Kidney epithelial cell (primary cell): ENCODE data around the gene NUP58. TPM values are rescaled to one million over a fixed set of nuclear protein-coding genes. Genes with fewer than 3 reads are reported as not detected.

ENCODE experiments used
- DNase-seq: peaks from one replicate; pipeline ENCODE4 v3.0.0-alpha.2; 2010; ENCODE audit warnings: low read depth
- H3K27me3 ChIP-seq: 2 replicates; pipeline ENCODE4 v1.6.0; 2011; ENCODE audit warnings: low read length; ENCODE audit not compliant: control insufficient read depth, insufficient read depth
- H3K36me3 ChIP-seq: 2 replicates; pipeline ENCODE4 v1.5.1; 2011; ENCODE audit warnings: low read length; ENCODE audit not compliant: control insufficient read depth, insufficient read depth
- H3K4me3 ChIP-seq: 2 replicates; pipeline ENCODE4 v1.5.1; 2011; ENCODE audit warnings: low read depth, mild to moderate bottlenecking, control low read depth, low read length
- CTCF ChIP-seq: IDR thresholded peaks from 2 replicates; pipeline ENCODE4 v1.5.1; 2011; ENCODE audit warnings: mild to moderate bottlenecking, moderate library complexity, low read length, control low read depth, inconsistent platforms; ENCODE audit not compliant: insufficient read depth, poor library complexity, severe bottlenecking
- total RNA-seq: library from RNA; depleted of rRNA; stranded (reverse); fragments of >200 nt; gene quantifications from 2 replicates; pipeline ENCODE4 v1.2.3, GENCODE V29; 2015

The NUP58 gene
- total RNA-seq, 1 donor from 2014 or later: 56.0 TPM

DNA sequence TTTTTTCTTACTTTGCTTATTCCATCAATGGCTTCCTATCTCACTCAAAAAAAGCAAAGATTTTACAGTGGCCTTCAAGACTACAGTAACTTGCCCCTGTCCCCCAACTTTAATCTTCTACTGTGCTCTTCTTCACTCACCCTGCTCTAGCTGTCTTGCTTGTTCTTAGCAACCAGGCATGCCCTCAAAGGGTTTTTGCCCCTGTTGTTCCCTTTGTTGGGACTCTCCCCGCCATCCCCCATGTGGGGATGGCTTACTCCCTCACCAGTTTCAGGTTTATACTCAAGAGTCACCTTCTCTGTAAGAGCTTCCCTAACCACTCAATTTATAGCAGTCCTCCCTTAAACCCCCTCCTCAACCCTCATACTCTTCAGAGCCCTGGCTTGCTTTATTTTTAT, 19.5 kb upstream of the NUP58 start:
- DNase-seq: no peak
- no peak overlapping the region for H3K4me3 ChIP-seq
- no peaks in the 10 kb centered on the region for H3K36me3 ChIP-seq
- H3K27me3 ChIP-seq: no peaks in the 10 kb centered on the region
- no peak for TF ChIP-seq CTCF

GRCh38 chr13:25286308-25286968, 15.0 kb upstream of the NUP58 start:
- no peaks in the 10 kb centered on the region for H3K27me3 ChIP-seq
- no peaks in the 10 kb centered on the region for H3K36me3 ChIP-seq
- peak overlapping the region; percentile 70 for H3K4me3 ChIP-seq
- DNase-seq: no peak
- no peak for TF ChIP-seq CTCF

DNA sequence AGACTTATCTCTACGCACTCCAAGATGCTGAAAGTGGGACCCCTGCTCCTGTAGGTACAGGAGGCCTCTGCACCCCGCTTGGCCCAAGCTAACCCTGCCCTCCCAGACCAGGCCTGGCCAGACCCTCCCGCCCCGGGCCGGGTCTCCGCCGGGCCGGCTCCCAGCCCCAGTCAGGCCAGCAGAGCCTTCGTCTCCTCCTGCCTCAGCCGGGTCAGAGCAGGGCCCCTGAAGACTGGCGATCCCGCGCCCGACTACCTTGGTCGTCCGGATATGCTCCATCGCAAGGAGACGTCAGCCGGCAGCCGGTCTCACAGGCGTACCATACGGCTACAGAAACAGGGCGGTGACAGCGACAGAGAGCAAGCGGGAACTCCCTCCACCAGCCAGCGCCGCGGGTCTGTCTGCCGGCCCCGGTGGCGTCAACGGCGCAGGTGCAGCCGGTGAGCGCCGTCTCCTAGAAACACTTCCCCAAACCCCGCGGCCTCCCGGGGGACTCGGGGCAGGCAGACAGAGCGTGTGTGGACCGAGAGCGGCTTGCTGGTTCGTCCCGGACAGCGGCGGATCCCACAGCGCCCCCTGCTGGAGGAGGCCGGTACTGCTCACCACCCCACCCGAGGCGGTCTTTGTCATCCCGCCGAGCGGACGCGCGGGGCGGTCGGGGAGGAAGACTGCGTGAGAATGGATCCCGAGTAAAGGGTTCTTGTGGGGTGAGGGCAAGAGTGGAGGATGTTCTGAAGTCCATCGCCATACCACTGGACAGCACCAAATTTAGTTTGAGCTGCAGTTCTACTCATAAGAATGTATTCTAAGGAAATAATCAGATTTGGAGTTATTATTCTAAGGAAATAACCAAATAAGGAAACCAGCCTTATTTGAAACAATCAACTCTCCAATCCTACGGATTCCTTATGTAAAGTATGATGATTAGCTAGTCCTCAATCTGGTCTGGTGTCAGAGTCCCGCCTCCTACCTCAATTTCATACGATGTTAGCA, 14.2 kb upstream of the NUP58 start, which contains the start of gene MTMR6:
TSS of gene MTMR6 (minus strand) at position 520 of the 993 bp plus-strand sequence. CDS start at position 279, 241 bp downstream.
- peak within 1 kb of the TSS; percentile 70 for H3K4me3 ChIP-seq
- H3K27me3 ChIP-seq: no peaks in the 10 kb centered on the region
- TF ChIP-seq CTCF: peak; percentile 99
- peak; percentile 35 for DNase-seq
- H3K36me3 ChIP-seq: no peaks in the 10 kb centered on the region

GRCh38 chr13:25288966-25289365, 12.5 kb upstream of the NUP58 start:
- Histone ChIP-seq H3K36me3 (no peaks in the 10 kb centered on the region), H3K4me3 (no peak overlapping the region), H3K27me3 (no peaks in the 10 kb centered on the region)
- no peak for TF ChIP-seq CTCF
- no peak for DNase-seq

DNA sequence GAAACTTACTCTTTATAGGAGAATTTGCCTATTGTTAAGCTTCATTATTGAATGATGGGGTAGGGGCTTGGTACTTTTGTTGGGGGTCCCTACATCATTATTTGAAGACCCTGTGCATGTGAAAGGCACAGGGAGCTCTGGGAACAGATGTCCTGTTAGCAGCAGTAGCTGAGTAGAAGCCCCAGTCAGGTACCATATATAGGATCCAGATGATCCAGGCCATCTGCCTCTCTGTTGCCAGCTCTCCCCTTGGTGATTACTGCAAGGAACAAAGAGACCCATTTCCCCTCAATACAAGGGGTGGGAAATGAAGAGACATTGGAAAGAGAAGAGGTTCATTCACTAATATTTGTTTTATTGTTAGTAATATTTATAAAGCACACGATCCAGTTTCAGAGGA, 9.7 kb upstream of the NUP58 start:
- Histone ChIP-seq H3K36me3 (no peaks in the 10 kb centered on the region), H3K27me3 (no peaks in the 10 kb centered on the region), H3K4me3 (no peak overlapping the region)
- TF ChIP-seq CTCF: no peak
- DNase-seq: no peak
